Peyer's patch (tissue), 4 donors: ENCODE data around the gene WNT9B. TPM values are rescaled to one million over a fixed set of nuclear protein-coding genes. Genes with fewer than 3 reads are reported as not detected.

Experiments
- DNase-seq, 3 donors: peaks; one replicate each; pipeline ENCODE4 v3.0.0-alpha.2; 2017 to 2019
- H3K27ac ChIP-seq, 4 donors: fragments of 200-600 bp; sonication (generic); one replicate each; pipeline ENCODE4 v1.5.1; 2016 to 2019
- H3K27me3 ChIP-seq, 2 donors: fragments of 200-600 bp; sonication (generic); one replicate each; pipeline ENCODE4 v1.5.1; 2019
- H3K36me3 ChIP-seq, 3 donors: fragments of 200-600 bp; sonication (generic); one replicate each; pipeline ENCODE4 v1.5.1; 2016 to 2019
- H3K4me1 ChIP-seq, 4 donors: fragments of 200-600 bp; sonication (generic); one replicate each; pipeline ENCODE4 v1.5.1; 2016 to 2019
- H3K4me3 ChIP-seq, 4 donors: fragments of 200-600 bp; sonication (generic); 1 replicate in 3 of 4; 2 replicates in 1 of 4; pipeline ENCODE4 v1.5.1; 2016 to 2019; ENCODE audit warnings: mild to moderate bottlenecking in 1 of 4
- H3K9me3 ChIP-seq, 4 donors: fragments of 200-600 bp; sonication (generic); one replicate each; pipeline ENCODE4 v1.5.1; 2016 to 2019; ENCODE audit warnings: mild to moderate bottlenecking in 1 of 4
- CTCF ChIP-seq, 6 experiments: fragments of 450-650 bp in 4 of 6; fragments of 200-600 bp in 2 of 6; sonication (generic) in 1 of 6; IDR thresholded peaks; one replicate each; pipeline ENCODE4 v1.5.1; 2017 to 2019; ENCODE audit warnings: antibody characterized with exemption in 6 of 6, mild to moderate bottlenecking in 3 of 6, moderate library complexity in 1 of 6
- POLR2A ChIP-seq, 2 donors: fragments of 450-650 bp; IDR thresholded peaks; one replicate each; pipeline ENCODE4 v1.5.1; 2017; ENCODE audit warnings: antibody characterized with exemption in 2 of 2, mild to moderate bottlenecking in 2 of 2, moderate library complexity in 2 of 2
- total RNA-seq, 4 donors: library from RNA; depleted of rRNA; stranded (reverse); fragments of >200 nt; gene quantifications; one replicate each; pipeline ENCODE4 v1.1.0, GENCODE V29; 2016

The WNT9B gene
- total RNA-seq, 4 donors from 2014 or later = 0.67 TPM; not detected in 3

DNA sequence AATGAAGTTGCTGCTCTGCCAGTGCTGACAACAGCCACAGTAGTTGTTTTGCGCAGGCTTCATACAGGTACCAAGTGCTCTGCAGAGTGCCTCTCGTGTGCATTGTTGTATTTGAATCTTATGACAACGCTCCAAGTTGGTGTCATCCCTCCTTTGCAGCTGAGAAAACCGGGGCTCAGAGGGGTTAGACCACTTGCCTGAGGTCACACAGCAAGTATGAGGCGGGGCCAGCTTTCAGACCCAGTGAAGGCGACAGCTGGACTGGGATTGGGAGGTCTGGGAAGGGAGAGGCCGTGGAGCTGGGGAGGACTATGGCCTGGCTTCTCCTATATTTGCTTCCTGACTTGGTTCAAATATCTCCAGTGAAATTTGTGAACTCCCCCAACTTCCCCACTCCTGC is 33.2 kb downstream of the WNT9B start:
- Histone ChIP-seq H3K4me3 (no peak overlapping the region), H3K27me3 (no peaks in the 10 kb centered on the region), H3K36me3 (no peaks in the 10 kb centered on the region), H3K4me1 (no peaks in the 10 kb centered on the region), H3K9me3 (no peaks in the 10 kb centered on the region), H3K27ac (no peak overlapping the region)
- no peak for DNase-seq
- TF ChIP-seq CTCF (IDR thresholded peaks at IDR 0.05) (no peak), POLR2A (IDR thresholded peaks at IDR 0.05) (no peak)

DNA sequence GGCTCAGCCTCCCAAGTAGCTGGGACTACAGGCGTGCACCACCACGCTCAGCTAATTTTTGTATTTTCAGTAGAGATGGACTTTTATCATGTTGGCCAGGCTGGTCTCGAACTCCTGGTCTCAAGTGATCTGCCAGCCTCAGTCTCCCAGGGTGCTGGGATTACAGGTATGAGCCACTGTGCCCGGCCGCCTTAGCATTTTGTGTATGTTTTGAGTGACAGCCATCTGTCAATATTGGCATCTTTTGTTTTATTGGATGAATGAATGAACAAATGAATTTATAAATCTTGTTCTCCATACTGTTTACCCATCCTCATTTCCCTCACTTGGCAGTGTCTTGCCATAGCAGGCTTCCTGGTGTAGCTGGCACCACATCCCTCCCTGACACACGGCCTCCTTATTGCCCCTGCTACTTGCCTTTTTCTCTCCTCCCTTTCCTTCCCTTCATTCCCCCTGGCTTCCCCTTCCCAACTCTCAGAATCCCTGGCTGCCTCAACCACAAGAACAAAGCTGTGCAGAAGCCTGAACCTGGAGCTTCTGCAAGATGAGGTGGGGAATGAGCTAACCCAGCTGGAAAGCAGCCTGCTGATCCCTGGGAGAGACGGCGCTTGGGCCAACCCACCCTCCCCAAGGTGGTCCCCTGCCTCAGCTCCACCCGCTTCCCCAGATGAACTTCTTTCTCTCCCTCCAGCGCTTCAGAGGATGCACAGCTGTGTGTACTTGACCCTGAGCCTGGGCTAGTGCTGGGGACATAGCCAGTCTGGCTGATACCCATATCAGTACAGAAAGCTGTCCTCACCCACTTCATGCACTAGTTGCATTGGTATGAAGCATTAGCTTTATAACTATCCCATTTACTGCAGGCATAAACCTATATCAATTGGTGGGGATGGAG is 34.3 kb downstream of the WNT9B start:
- H3K9me3 ChIP-seq = no peaks in the 10 kb centered on the region
- DNase-seq = no peak
- no peak for TF ChIP-seq CTCF (IDR thresholded peaks at IDR 0.05)
- no peak for TF ChIP-seq POLR2A (IDR thresholded peaks at IDR 0.05)
- H3K4me3 ChIP-seq = no peak overlapping the region
- no peak overlapping the region for H3K27ac ChIP-seq
- no peaks in the 10 kb centered on the region for H3K4me1 ChIP-seq
- no peaks in the 10 kb centered on the region for H3K36me3 ChIP-seq
- no peaks in the 10 kb centered on the region for H3K27me3 ChIP-seq

- no peaks in the 10 kb centered on the region for H3K27me3 ChIP-seq
- TF ChIP-seq CTCF (IDR thresholded peaks at IDR 0.05) (no peak), POLR2A (IDR thresholded peaks at IDR 0.05) (no peak)
Measured at GRCh38 chr17:46886310-46886663, 34.9 kb downstream of the WNT9B start.

DNA sequence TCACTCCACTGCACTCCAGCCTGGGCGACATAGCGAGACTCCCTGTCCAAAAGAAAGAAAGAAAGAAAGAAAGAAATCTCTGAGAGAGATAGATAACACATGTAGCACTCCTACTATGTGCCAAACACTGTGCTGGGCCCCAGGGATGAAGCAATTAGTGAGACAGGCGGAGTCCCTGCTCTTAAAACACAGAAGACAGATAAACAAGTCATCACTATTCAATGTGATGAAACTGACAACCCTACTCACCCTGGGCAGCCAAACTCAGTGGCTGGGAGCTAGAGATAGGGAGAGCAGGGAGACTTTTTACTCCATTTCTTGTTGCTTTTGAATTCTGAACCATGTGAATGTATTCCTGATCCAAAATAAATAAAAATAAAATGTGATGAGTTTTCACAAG is 36.3 kb downstream of the WNT9B start:
- H3K36me3 ChIP-seq = no peaks in the 10 kb centered on the region
- no peaks in the 10 kb centered on the region for H3K4me1 ChIP-seq
- H3K27me3 ChIP-seq = no peaks in the 10 kb centered on the region
- H3K27ac ChIP-seq = no peak overlapping the region
- no peaks in the 10 kb centered on the region for H3K9me3 ChIP-seq
- no peak overlapping the region for H3K4me3 ChIP-seq
- no peak for TF ChIP-seq CTCF (IDR thresholded peaks at IDR 0.05)
- TF ChIP-seq POLR2A (IDR thresholded peaks at IDR 0.05) = no peak
- no peak for DNase-seq

More at GRCh38 chr17:46886310-46886663, 34.9 kb downstream of the WNT9B start:
- DNase-seq = no peak
- no peak overlapping the region for H3K27ac ChIP-seq
- no peaks in the 10 kb centered on the region for H3K36me3 ChIP-seq
- H3K4me1 ChIP-seq = no peaks in the 10 kb centered on the region
- H3K9me3 ChIP-seq = no peaks in the 10 kb centered on the region
- H3K4me3 ChIP-seq = no peak overlapping the region

DNA sequence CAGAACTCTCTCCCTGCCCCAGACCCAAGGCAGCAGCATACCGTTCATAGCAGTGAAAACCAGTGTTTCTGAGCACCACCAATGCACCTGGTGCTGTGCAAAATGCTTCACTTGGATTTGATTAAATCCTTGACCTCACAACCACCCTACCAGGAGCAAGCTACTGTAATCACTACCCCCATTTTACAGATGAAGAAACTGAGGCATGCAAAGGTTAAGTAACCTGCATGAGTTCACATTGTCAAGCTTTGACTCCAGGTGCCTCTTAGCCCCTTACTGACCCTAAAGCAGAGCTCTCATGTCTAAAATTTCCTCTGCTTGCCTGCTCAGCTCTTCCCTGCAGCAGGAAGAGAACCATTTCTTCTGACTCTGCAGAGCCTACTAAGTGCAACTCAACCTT is 37.3 kb downstream of the WNT9B start:
- no peaks in the 10 kb centered on the region for H3K27me3 ChIP-seq
- H3K4me1 ChIP-seq = no peaks in the 10 kb centered on the region
- H3K9me3 ChIP-seq = no peaks in the 10 kb centered on the region
- no peaks in the 10 kb centered on the region for H3K36me3 ChIP-seq
- TF ChIP-seq CTCF (IDR thresholded peaks at IDR 0.05) = no peak
- TF ChIP-seq POLR2A (IDR thresholded peaks at IDR 0.05) = no peak
- H3K27ac ChIP-seq = no peak overlapping the region
- DNase-seq = no peak
- no peak overlapping the region for H3K4me3 ChIP-seq
